H4 (cell line): ENCODE data around the gene AGAP3. TPM values are rescaled to one million over a fixed set of nuclear protein-coding genes. Genes with fewer than 3 reads are reported as not detected.

Source experiments
- DNase-seq: peaks from one replicate; pipeline ENCODE4 v3.0.0-alpha.2; 2015; ENCODE audit warnings: low spot score
- total RNA-seq: library from RNA; depleted of rRNA; stranded (reverse); fragments of >200 nt; shearing (Covaris generic); gene quantifications from 2 replicates; pipeline ENCODE4 v1.2.3, GENCODE V29; 2014

The AGAP3 gene
- total RNA-seq, 1 experiment from 2014 or later, result 26.1 TPM

DNA sequence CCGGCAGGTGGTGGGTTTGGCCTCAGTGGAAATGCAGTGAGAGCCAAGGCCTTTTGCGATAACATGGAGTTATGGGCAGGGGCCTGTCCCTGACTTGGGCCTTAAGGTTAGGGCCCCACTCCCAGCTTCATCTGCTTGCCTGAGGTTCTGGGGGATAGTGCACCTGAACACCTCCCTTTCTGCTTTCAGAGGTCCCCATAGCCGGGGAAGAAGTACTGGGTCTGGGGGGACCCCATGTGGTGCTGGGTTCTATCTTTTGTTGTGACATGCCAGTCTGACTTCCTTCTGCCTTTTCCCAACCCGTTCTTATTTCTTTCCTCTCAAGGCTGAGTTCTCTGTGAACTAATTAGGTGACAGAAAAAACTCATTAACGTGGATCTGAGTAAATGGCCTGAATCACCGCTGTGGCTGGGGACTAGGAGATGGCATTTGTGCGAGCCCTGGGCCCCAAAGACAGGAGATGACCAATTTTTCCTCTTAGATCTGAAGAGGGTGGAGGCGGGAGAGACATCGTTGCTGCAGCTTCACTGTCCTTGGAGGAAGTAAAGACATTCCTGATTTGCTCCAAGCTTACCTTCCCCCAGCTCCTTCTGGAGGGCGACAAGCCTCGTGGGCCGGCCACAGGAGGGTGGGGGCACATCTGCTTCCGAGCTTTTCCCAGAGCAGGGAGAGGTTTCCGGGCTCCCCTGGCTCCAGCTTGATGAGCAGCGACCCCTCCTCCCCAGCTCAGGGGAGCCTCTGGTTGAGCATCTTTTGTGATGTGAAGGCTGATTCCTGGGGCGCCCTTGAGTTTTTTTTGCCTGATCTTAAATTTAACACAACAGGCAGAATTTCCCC, 2.0 kb downstream of the AGAP3 start:
- DNase-seq, result no peak

DNA sequence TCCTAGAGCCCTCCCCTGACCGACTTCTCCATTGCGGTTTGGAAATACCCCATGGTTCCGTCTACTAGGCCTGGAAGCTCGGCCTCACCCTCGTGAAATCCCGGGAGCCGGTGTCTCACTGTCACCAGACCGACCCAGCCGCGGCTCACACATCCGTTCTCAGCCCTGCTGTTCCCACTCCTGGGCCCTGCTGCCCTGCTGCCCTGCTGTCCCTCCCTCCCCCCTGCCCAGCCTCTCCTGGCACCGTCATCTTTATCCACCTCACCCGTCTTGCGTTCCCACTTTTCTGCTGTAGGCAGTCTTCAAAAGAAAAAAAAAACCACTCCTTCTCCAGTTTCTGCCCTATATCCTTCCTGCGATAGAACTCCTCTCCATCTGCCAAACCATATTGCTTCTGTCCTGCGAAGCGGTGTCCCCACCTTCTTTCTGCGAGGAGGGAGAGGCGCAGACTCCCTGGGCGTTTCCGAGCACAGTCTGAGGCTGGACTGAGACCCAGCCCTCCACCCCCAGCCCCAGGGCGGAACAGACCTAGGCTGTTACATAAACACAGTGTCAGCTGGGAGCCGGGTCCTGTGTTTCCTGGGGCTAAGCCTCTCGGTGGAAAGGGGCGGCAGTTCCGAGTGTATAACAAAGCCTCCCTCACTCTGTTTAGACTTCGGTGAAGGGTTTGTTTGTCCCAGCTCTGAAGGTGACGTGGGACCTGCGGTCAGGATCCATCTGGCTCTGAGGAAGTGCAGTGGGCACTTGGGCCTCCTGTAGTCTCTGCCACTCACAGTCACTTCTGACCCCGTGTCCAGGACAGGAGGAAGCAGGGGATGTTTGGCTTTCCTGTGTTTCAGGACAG, 2.8 kb downstream of the AGAP3 start:
- DNase-seq, result peak; percentile 99

DNA sequence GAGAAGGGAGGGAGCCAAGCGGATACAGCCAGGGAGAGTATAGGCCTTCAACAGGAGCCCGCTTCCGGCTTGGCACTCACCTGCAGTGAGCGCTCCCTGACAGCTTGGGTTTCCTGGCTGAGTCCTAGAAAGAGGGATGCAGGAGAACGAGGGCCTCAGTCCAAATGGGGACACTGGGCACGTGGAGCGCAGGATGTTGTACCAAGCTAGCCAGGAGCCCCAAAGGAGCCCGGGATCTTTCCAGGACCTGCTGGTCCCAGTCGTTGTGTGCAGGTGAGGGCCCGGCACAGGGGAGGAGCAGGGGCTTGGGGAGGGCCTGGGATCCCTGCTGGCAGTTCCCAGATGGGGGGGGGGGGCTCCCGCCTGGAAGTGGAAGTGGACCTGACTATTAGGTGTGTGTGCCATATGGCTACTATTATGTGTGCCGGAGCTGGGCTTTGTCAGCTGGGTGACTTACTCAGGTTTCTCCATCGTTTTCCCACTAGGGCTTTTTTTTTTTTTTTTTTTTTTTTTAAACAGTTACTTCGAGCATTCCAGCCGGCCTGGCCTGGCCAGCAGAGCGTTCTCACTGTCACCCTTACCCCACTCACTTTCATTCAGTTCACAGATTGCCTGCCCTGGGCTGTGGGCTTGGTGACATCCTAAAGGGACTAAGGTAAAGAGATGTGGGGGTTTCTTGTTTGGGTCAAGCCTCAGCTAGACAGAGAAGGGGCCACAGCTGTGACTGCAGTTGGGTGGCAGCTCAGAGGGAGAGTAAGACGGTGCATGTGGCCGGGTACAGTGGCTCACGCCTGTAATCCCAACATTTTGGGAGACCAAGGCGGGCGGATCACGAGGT, 3.8 kb downstream of the AGAP3 start:
- DNase-seq, result no peak

DNA sequence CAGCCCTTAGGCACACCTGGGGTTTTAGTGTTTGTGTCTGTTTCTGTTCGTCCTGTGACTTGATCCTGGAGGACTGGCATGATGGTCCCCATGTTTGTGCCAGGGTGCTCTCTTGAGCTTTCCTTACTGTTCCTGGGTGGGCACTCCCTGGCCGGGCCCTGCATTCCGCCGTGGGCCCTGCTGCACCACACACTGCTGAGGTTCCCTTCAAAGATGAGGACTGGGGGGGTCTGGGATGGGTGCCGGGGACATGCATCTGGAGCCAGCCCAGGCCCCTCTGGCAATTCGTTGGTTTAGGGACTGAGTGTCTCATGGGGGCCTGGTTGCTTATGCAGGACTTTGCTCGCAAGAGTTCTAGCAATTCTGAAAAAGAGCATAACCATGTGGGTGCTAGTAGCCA, 4.7 kb downstream of the AGAP3 start:
- no peak for DNase-seq

DNA sequence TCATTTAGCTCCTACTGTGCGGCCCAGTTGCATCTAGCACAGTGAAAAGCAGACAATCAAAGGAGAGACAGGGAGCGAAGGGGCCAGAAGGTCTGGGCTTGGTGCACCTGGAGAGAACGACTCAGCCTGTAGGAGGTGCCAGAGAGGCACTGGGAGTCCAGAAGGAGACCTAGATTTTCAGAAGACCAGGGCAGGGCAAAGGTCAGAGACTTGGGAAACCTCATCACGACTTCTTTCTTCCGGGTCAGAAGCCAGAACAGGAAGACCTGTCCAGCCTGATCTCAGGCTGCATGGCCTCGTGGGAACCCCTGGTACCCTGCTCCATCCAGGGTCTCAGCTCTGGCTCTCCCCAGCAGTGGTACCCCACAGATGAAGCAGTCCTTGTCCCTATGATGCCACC, 5.2 kb downstream of the AGAP3 start:
- no peak for DNase-seq

DNA sequence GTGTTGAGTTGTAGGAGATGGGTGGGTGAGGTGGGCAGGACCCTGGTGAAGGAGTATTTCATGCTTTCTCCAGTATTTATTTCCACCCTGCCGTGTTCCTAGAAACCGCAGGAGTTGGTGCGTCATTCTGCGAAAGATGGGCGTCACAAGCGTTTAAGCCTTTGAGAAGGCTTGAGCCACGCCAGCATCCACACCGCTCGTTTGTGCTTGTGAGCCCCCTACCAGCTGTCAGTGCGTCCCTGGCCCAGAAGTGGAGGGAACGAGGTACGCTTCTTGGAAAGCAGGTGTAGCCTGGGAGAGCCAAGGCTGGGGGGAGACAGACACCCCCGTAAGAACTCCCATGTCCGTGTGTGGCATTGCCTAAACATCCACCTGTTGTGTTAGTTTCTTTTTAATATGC, 5.7 kb downstream of the AGAP3 start:
- no peak for DNase-seq

DNA sequence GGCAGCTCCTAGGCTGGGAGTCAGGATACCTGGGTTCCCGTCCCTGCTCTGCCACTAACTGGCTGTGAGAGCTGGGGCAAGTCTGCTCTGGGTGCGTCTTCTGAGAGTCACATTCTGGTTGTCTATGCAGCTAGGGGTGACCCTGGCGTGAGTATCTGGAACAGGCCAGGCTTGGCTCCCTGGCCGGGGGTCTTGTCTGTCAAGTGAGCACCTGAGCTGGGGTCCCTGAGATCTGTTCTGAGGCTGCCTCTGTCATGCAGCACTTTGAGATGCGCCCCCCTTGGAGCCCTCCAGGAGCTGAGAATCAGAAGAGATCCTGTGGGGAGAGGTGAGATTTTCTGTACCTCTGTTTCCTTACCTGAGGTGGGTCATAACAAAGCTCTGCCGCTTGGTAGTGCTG, 7.5 kb downstream of the AGAP3 start:
- DNase-seq, result no peak

DNA sequence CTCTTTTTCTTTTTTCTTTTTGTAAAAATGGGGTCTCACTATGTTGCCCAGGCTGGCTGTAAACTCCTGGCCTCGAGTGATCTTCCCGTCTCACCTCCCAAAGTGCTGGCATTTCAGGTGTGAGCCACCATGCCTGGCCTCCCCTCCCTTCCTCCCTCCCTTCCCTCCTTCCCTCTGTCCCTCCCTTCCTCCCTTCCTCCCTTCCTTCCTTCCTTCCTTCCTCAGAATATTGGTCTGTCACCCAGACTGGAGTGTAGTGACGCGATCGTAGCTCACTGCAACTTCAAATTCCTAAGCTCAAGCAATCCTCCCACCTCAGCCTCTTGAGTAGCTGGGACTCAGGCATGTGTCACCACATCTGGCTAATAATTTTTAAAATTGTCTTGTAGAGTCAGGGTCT, 8.4 kb downstream of the AGAP3 start:
- DNase-seq, result no peak

DNA sequence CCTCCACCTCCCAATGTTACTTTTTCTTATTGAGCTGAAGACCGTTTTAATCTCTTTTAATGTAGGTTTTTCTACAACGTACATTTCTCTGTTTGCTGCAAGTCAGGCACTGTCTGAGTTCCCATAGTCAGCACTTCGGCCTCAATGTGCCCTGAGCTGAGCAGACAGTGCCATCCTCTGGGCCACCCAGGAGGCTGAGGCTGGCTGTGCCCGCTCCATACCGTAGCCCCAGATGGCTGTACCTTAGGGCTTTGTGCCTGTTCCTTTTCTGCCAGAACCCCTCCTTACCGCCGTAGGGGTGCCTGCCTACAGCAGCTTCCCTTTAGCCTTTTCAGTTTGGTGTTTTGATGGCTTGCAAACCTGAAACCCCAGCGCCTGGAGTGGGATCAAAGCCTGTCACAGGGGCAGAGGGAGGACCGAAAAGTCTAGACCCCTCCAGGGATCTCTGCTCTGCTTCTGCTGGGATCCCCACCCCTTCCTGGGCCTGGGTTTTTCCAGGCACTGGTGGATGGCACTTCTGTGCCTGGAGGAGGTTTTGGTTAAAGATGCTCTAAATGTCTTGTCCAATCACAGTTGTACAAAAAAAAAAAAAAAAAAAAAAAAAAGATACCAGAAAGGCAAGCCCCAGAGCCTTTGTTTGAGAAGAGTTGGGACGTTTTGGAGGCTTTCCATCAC, 9.0 kb downstream of the AGAP3 start:
- no peak for DNase-seq

DNA sequence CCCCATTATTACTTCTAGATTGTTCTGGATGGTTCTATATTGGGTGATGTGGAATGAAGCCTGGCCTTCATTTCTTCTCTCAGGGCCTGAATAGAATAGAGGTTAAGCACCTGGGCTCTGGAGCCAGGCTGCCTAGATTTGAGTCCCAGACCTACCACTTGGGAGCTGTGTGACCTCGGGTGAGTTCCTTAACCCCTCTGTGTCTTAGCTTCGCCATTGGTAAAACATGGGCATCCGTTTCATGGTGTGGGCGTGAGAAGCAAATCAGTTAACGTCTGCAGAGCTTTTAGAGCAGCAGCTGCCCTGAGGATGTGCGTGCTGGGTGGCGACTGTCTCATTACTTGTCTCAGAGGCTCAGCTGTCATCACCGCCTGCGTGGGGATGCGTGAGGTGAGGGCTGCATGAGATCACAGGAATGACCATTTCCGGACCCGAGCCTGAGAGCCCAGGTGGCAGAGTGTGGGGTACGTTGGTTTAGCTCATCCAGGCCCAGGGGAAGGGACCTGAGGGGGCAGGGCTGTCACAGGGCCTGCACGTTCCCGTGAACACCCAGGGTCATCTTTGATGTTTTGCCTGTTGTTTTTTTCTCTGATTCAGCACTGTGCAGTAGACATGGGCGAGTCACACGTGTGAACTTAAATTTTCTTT, 9.7 kb downstream of the AGAP3 start:
- no peak for DNase-seq

DNA sequence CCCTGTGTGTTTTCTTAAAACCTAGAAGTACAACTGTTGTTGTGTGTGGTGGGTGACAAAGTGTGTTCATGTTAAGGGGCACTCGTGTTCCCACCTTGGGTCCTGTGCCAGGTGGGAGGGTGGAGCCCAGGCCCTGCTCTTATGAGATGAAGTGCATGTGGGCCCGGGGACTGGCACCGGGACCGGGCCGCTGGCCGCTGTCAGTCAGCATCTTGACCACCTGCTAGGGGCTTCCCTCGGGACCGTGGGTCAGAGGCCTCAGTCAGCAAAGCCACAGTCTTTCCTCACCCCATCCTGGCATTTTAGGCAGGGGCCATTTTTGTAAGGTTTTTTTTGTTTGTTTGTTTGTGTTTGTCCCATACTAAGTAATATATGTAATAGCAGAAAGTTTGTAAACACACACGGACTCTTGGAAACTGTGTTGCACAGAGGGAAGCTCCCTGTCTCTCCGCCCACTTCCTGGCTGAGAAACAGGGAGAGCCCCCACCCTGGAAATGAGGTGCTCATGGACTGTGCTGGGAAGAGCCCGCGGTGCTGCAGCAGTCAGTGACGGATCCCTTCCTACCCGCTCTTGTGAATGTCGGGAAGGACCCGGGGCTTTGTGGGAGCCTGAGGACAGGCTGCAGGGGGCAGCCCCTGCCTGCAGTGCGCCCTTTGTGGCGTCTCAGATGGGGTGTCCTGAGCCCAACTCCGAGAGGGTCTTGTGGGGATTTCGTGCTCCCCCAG, 13.4 kb downstream of the AGAP3 start:
- DNase-seq, result no peak

DNA sequence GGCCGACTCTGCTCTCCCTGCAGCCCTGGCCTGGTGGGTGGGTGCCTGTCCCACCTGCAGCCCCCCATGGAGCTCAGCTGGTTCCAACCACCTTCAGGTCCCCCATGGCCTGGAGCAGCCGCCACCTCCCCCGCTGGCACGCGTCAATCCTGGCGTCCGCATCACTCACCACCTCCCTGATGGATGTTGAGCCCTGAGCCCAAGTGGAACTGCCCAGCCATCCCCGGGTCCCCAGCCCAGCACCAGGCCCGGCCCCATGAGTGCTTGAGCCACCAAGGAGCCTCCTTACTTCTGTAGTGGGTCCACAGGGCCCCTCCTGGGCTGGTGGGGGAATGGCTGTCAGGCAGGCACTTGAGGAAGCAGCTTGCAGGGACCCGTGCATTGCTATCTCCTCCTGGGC, 14.6 kb downstream of the AGAP3 start:
- no peak for DNase-seq

DNA sequence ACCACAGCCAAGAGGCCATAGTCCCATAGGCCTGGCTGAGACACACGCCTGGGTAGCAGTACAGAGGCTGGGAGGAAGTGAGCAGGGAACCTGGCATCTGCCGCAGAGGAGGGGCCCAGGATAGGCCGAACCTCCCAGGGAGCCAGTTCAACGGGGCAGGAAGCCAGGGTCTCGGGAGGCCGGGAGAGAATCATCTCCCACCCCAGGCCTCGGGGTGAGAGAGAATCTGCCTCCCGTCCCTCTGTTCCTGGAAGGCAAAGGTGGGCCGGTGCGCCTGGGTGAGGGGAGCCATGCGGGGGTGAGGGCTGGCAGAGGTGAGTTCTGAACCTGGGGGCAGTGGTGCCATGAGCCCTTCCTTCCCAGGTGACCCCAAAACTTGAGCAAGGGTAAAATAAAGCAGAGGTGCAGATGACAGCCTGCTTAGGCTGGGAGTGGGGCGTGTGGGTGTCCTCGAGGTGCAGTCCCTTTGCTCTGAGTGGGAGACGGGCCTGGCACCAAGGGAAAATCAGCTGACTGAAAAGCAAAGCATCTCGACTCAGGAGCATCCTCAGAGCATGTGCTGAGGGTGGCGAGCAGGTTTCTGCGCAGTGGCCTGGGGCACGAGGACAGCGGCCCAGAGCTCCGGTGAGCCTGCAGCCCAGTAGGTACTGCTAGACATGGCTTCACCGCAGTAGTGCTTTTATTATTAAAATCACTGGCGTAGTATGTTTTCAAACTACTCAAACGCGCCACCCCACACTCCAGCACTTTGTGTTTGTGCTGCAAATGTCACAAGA, 15.5 kb downstream of the AGAP3 start:
- no peak for DNase-seq

DNA sequence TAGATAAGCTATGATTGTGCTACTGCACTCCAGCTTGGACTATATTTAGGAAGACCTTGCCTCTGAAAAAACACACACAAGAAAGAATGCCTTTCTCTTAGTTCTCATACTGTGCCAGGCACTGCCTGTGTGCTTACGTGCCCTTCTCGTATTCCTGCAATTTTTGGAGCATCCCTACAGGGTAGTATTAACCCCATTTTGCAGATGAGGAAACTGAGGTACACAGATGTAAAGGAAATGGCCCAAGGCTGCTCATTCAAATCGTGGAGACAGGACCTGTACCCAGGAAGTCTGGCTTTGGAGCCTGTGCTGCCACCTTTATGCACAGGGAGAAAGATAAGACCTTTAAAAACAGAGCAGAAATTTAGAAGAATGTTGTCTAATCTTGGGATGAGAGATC, 16.7 kb downstream of the AGAP3 start:
- DNase-seq, result no peak

DNA sequence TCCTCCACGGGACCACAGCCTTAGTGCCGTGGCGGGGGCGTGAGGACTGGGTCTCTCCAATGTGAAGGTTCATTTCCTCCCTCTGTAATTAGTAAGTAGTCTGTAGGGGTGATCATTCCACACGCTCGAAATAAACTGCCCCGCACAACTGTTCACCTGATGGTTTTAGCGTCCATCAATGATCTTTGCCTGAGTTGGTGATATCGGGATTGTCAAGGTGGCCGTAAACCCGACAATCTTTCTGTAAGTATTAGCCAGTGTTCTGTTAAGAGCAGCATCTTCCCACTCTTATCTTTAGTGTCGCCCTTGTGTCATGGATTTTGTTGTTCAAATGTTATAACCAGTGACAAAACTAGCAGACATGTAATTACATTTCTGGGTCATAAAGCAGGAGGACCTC, 17.7 kb downstream of the AGAP3 start:
- DNase-seq, result no peak

DNA sequence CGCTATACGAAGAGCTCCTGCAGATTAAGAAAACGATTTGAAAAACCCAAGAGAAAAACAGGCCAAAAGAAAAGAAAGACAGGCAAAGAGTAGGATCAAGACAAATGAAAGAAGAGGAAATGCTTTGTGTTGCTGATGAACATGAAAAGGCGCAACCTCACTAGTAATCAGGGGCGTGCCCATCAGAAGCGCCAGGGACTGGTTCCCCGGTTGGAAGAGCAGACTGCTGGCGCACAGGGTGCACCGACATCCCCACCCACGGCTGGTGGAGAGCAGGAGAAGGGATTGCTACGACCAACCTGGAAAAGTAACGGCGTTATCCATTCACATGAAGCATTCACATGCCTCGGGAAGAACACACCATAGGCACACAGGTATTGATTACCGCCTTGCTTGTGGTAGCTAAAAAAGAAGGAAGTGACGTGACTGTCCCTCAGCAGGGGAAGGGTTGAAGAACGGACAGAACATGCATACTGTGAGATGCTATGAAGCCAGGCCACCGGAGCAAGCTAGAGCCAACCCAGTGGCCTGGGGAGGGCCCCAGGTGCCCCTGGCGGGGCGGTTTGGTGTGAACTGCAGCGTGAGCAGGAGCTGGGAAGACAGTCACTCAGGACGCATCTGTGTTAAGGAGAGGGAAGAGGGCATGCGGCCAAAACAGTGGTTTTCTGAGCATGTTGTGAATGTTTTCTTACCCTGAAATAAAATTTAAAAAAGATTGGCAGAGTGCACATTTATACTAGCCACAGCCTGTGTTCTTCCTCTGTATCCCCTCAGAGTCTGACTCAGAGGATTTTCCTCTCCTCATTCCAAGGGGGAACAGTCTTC, 18.3 kb downstream of the AGAP3 start:
- no peak for DNase-seq

DNA sequence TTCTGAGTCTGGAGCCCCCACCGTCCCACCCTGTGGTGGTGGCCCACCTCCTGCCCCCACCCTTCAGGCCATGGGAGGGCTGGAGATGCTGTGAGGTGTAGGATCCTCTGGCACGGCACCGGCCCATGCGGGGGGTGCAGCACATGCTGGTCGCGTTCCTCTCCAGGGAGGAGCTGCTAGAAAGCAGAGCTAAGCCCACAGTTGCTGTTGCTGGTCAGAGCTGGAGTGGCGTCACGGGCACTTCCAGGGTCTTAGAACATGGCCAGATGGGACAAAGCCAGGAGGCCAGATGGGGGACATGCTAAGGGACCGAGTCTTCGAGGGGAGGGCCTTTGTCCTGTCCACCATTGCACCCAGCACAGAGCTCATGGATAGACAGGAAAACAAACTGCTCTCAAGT, 21.6 kb downstream of the AGAP3 start:
- no peak for DNase-seq

DNA sequence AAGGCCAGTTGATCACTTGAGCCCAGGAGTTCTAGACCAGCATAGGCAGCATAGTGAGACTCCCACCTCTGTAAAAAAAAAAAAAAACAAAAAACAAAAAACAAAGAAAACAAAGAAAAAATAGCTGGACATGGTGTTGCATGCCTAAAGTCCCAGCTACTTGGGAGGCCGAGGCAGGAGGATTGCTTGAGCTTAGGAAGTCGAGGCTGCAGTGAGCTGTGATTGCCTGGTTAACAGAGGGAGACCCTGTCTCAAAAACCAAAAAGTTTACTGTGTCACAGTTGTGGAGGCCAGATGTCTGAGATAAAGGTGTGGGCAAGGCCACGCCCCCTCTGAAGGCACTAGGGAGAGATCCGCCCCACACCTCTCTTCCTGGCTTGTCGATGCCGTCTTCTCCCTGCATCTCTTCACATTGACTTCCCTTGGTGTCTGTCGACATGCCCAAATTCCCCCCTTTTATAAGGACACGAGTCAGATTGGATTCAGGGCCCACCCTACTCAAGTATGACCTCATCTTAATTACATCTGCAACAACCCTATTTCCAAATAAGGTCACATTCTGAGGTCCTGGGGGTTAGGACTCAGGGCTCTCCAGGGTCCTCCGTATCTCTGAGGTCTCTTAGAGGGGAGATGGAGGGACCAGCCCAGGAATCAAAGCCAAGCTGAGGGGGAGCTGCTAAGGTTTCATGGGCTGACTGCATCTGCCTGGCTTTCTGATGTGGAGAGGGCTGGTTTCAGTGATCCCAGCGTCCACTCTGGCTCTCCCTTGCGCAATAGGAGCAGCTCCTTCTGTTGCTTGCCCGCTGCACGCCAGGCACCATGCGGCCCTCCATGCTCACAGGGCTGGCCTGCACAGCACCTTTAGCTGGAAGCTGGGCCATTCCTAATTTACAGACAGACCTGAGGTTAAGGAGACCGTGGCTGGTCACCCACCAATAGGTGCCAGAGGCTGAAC, 23.1 kb downstream of the AGAP3 start:
- DNase-seq, result no peak
